ENCODE measurements around the gene AP5Z1. TPM values are rescaled to one million over a fixed set of nuclear protein-coding genes. Genes with fewer than 3 reads are reported as not detected.

The AP5Z1 gene
- total and polyA plus RNA-seq, 2 of the 4 experiments (the other 2 are of a cell fraction) = 9.7 to 38.7 TPM

- Histone ChIP-seq H3K27me3 (ENCODE audit: control insufficient read depth, insufficient read depth, low read length) (peaks cover 2% of the 10 kb centered on the region; the same call in 1 of the 2 replicates), H3K79me1 (ENCODE audit: low read depth in 1 of 2, low read length in 2 of 2) (no peaks in the 10 kb centered on the region), H3K23ac (ENCODE audit: low read depth, low read length) (no peak overlapping the region), H4K20me1 (ENCODE audit: insufficient read depth, low read length) (no peaks in the 10 kb centered on the region), H3K4me2 (ENCODE audit: low read depth, low read length) (no peak overlapping the region), H3K9me1 (ENCODE audit: insufficient read depth, low read length) (no peaks in the 10 kb centered on the region), H3K27ac (ENCODE audit: insufficient read depth, low read length) (no peak overlapping the region), H3K18ac (ENCODE audit: low read depth, low read length) (no peak overlapping the region), H3K4me3 (ENCODE audit: insufficient read depth, low read depth, low read length) (no peak overlapping the region), H3K9ac (ENCODE audit: low read depth, low read length) (no peak overlapping the region), H2BK15ac (ENCODE audit: low read depth, low read length) (no peak overlapping the region), H2AFZ (replicated peaks; ENCODE audit: low read length, poor library complexity) (no peak overlapping the region), H4K91ac (ENCODE audit: insufficient read depth, low read depth, low read length) (no peak overlapping the region), H3K56ac (ENCODE audit: extremely low read depth, insufficient read depth, low read length) (no peak overlapping the region), H2BK20ac (ENCODE audit: low read depth, low read length) (no peak overlapping the region), H2BK120ac (ENCODE audit: low read depth, low read length) (no peak overlapping the region), H4K8ac (ENCODE audit: low read depth in 2 of 2, low read length in 2 of 2) (no peak overlapping the region), H2AK5ac (ENCODE audit: low read depth, low read length) (no peak overlapping the region), H2BK5ac (ENCODE audit: low read depth, low read length, poor library complexity, severe bottlenecking) (no peak overlapping the region), H3K4ac (ENCODE audit: low read depth, low read length) (no peak overlapping the region), H3K14ac (replicated peaks; ENCODE audit: low read depth, low read length) (no peak overlapping the region), H2AK9ac (replicated peaks; ENCODE audit: low read depth, low read length, poor library complexity) (no peak overlapping the region), H3K9me3 (ENCODE audit: control insufficient read depth, insufficient read depth, low read length) (no peaks in the 10 kb centered on the region), H3K36me3 (ENCODE audit: control insufficient read depth, insufficient read depth, low read length) (no peaks in the 10 kb centered on the region), H4K5ac (ENCODE audit: low read depth, low read length) (no peak overlapping the region), H3K4me1 (ENCODE audit: control insufficient read depth, insufficient read depth, low read length) (no peaks in the 10 kb centered on the region; the same call in 1 of the 2 replicates)
- intact Hi-C loops (cut with micrococcal nuclease) = no loop called here
- no TSS peak for BruUV-seq (replicated peaks)
- TF ChIP-seq FOS (IDR thresholded peaks at IDR 0.05; ENCODE audit: low read depth, low read length) (no peak), CHD1 (IDR thresholded peaks at IDR 0.05; ENCODE audit: low read depth, low read length) (no peak), MXI1 (IDR thresholded peaks at IDR 0.05; ENCODE audit: borderline replicate concordance, low read depth, low read length) (no peak), MAZ (IDR thresholded peaks at IDR 0.05; ENCODE audit: borderline replicate concordance, low read depth, low read length) (no peak), MAFK (IDR thresholded peaks at IDR 0.05; ENCODE audit: low read depth, low read length) (no peak), SMC3 (IDR thresholded peaks at IDR 0.05; ENCODE audit: low read depth, low read length) (no peak), RCOR1 (IDR thresholded peaks at IDR 0.05; ENCODE audit: insufficient replicate concordance, low read length) (no peak), CEBPB (IDR thresholded peaks at IDR 0.05; ENCODE audit: low read depth, low read length) (no peak), CTCF (conservative IDR thresholded peaks at IDR 0.05; ENCODE audit: low read depth, low read length) (no peak), POLR2A (IDR thresholded peaks at IDR 0.05; ENCODE audit: low read depth, low read length) (no peak), RAD21 (IDR thresholded peaks at IDR 0.05; ENCODE audit: low read length) (no peak), BHLHE40 (IDR thresholded peaks at IDR 0.05; ENCODE audit: low read depth, low read length) (no peak), NFE2L2 (IDR thresholded peaks at IDR 0.05; ENCODE audit: low read depth, low read length) (no peak), RFX5 (IDR thresholded peaks at IDR 0.05; ENCODE audit: low read depth, low read length) (no peak)
- TF ChIP-seq, protein P1, sequence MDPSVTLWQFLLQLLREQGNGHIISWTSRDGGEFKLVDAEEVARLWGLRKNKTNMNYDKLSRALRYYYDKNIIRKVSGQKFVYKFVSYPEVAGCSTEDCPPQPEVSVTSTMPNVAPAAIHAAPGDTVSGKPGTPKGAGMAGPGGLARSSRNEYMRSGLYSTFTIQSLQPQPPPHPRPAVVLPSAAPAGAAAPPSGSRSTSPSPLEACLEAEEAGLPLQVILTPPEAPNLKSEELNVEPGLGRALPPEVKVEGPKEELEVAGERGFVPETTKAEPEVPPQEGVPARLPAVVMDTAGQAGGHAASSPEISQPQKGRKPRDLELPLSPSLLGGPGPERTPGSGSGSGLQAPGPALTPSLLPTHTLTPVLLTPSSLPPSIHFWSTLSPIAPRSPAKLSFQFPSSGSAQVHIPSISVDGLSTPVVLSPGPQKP (IDR thresholded peaks at IDR 0.05; ENCODE audit: borderline replicate concordance, low read depth, low read length) = no peak
- TF ChIP-seq, protein P2, sequence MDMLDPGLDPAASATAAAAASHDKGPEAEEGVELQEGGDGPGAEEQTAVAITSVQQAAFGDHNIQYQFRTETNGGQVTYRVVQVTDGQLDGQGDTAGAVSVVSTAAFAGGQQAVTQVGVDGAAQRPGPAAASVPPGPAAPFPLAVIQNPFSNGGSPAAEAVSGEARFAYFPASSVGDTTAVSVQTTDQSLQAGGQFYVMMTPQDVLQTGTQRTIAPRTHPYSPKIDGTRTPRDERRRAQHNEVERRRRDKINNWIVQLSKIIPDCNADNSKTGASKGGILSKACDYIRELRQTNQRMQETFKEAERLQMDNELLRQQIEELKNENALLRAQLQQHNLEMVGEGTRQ (IDR thresholded peaks at IDR 0.05; ENCODE audit: low read depth, low read length) = no peak
- dilution Hi-C loops (cut with HindIII; ENCODE audit: low sequenced_read_pairs, unreplicated experiment) = no loop called here
- peak; percentile 13 for DNase-seq
- no peak; the same call in 1 of the 2 replicates for ATAC-seq (ENCODE audit: low read depth)
- POLR2A ChIA-PET (ENCODE audit: unreplicated experiment) = no interaction called here
- CTCF ChIA-PET = no interaction called here
- WGBS, 2 experiments (ENCODE audit: extremely low coverage in 2 of 2, insufficient read length in 1 of 2) = 75% methylated on average over 7 of the region's 20 CpGs; no CpG with 5 or more reads in 1 of the 2 experiments
- in situ Hi-C loops (cut with MboI; ENCODE audit: low sequenced_read_pairs) = no loop called here
Observed at GRCh38 chr7:4824120-4824775, 48.8 kb downstream of the AP5Z1 start.
